Adrenal gland (tissue), 12 donors: ENCODE measurements around the gene GON4L. TPM values are rescaled to one million over a fixed set of nuclear protein-coding genes. Genes with fewer than 3 reads are reported as not detected.
A peak's percentile ranks its signal among the peaks of the same experiment; 100 is the strongest.

Experiments used
- DNase-seq, 7 donors: peaks; one replicate each; pipeline ENCODE4 v3.0.0-alpha.2; 2019 to 2020
- H3K27ac ChIP-seq, 5 donors: fragments of 200-600 bp; sonication (generic) in 4 of 5; 1 replicate in 3 of 5; 2 replicates in 2 of 5; pipeline versions ENCODE4 v1.5.1 to v1.8.0; 2016 to 2020; ENCODE audit warnings: mild to moderate bottlenecking in 1 of 5
- H3K27me3 ChIP-seq: fragments of 200-600 bp; 2 replicates; pipeline ENCODE4 v1.8.0; 2021
- H3K36me3 ChIP-seq, 2 donors: fragments of 200-600 bp; replicated peaks in 1 of 2; 1 replicate in 1 of 2; 2 replicates in 1 of 2; pipeline versions ENCODE4 v1.5.1 to v1.8.0; 2018 to 2022
- H3K4me1 ChIP-seq, 2 donors: fragments of 200-600 bp; replicated peaks in 1 of 2; 1 replicate in 1 of 2; 2 replicates in 1 of 2; pipeline versions ENCODE4 v1.5.1 to v1.8.0; 2018 to 2021
- H3K4me3 ChIP-seq, 4 donors: fragments of 200-600 bp; sonication (generic) in 3 of 4; one replicate each; pipeline ENCODE4 v1.5.1; 2016 to 2018
- H3K9me3 ChIP-seq, 3 donors: fragments of 200-600 bp; sonication (generic) in 1 of 3; replicated peaks in 1 of 3; 1 replicate in 2 of 3; 2 replicates in 1 of 3; pipeline versions ENCODE4 v1.5.1 to v1.8.0; 2016 to 2021
- POLR2A ChIP-seq, 2 donors: fragments of 450-650 bp; IDR thresholded peaks; one replicate each; pipeline ENCODE4 v1.6.1; 2017; ENCODE audit warnings: antibody characterized with exemption in 2 of 2, mild to moderate bottlenecking in 2 of 2, moderate library complexity in 1 of 2
- WGBS, 4 donors: extraction: QIAGEN DNeasy Blood & Tissue Kit in 2 of 4; methylation state at CpG; one replicate each; pipeline versions ENCODE4 v1.1.5 to v1.1.7; 2013 to 2017; 5-methylcytosine and 5-hydroxymethylcytosine counted together
- intact Hi-C, 2 donors: fragments of 100-400 bp; cut with DNase I; formaldehyde crosslinking; loops; one replicate each; pipeline versions ENCODE4 v1.14.1 to v1.15.0; 2022 to 2023
- polyA plus RNA-seq, 3 donors: library from polyadenylated mRNA; stranded (reverse); fragments of 200-250 nt in 2 of 3; fragments of 350-450 nt in 1 of 3; fragmentation: Illumina TruSeq in 1 of 3; extraction: RNeasy Lipid Tissue Mini Kit (QIAGEN cat#74804) in 1 of 3; gene quantifications; one replicate each; pipeline ENCODE4 v1.2.3, GENCODE V29; 2013 to 2014
- total RNA-seq, 9 donors: library from RNA; depleted of rRNA in 4 of 9; stranded (reverse); fragments of >200 nt in 4 of 9; fragments of 120-200 nt in 1 of 9; fragmentation: NEBNext Ultra II Directional in 1 of 9; extraction: Animal tissue kit (Norgen Biotek cat#: 25700) in 1 of 9; gene quantifications; one replicate each; pipeline versions ENCODE4 v1.1.0 to v1.2.4, GENCODE V29; 2013 to 2023
- TF ChIP-seq, protein P1 (sequence below), 6 experiments: fragments of 450-650 bp in 4 of 6; fragments of 200-600 bp in 2 of 6; sonication (generic) in 1 of 6; IDR thresholded peaks; 1 replicate in 5 of 6; 2 replicates in 1 of 6; pipeline versions ENCODE4 v1.5.1 to v1.8.0; 2016 to 2021; ENCODE audit warnings: antibody characterized with exemption in 6 of 6, mild to moderate bottlenecking in 2 of 6, moderate library complexity in 1 of 6
- donor health status: healthy with polysubstance abuse.
- donor health status: Bipolar disorder and iron deficiency.
- donor health status: DM: yes; HTN: yes; CAD: no.
- donor health status: DM: no; HTN: no; CAD: no.
- donor health status: DM: no; HTN: no; CAD: no.
- donor health status: DM: yes; HTN: yes; CAD: no.

GON4L gene
- total and polyA plus RNA-seq, 12 donors, result 13.7 to 41.7 (median 35.0) TPM

DNA sequence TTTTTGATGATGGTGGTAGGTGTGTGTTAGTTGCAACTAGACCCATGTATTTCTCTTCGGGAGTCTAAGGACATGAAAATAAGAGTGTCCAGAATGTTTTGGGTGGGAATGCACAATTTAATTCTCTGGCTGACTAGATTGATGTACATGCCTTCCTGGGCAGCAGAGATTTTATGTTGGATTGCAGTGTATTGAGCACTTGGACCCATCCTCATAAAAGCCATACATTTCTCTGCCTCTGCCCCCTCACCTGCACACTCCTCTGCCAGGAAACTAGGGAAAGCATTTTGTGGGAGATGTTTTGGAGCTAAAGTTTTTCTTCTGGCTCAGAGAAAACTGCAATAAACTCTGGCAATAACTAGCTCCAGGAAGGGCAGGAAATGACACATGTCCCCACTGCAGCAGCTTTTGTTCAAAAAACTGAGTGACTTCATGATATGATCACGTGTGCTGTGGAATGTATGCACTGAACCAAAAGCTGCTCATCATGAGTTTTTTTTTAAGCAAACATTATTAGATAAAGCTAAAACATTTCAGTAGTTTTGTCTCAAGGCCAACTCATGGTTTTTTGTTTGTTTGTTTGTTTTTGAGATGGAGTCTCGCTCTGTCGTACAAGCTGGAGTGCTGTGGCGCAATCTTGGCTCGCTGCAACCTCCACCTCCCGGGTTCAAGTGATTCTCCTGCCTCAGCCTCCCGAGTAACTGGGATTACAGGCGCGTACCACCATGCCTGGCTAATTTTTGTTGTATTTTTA lies 36.6 kb upstream of the GON4L start:
- intact Hi-C loops, result no loop called here
- Histone ChIP-seq H3K4me3 (no peak overlapping the region), H3K9me3 (no peaks in the 10 kb centered on the region), H3K27ac (peak overlapping the region; percentile 35 to 84 (median 54)), H3K36me3 (peaks cover 0 to 20% of the 10 kb centered on the region in 2 donors), H3K4me1 (peaks cover 6 to 11% of the 10 kb centered on the region in 2 donors), H3K27me3 (no peaks in the 10 kb centered on the region)
- peak in 5 of 7 donors; percentile 30 to 52 (median 39) for DNase-seq
- no peak for TF ChIP-seq POLR2A (IDR thresholded peaks at IDR 0.05)
- TF ChIP-seq, protein P1, sequence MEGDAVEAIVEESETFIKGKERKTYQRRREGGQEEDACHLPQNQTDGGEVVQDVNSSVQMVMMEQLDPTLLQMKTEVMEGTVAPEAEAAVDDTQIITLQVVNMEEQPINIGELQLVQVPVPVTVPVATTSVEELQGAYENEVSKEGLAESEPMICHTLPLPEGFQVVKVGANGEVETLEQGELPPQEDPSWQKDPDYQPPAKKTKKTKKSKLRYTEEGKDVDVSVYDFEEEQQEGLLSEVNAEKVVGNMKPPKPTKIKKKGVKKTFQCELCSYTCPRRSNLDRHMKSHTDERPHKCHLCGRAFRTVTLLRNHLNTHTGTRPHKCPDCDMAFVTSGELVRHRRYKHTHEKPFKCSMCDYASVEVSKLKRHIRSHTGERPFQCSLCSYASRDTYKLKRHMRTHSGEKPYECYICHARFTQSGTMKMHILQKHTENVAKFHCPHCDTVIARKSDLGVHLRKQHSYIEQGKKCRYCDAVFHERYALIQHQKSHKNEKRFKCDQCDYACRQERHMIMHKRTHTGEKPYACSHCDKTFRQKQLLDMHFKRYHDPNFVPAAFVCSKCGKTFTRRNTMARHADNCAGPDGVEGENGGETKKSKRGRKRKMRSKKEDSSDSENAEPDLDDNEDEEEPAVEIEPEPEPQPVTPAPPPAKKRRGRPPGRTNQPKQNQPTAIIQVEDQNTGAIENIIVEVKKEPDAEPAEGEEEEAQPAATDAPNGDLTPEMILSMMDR (IDR thresholded peaks at IDR 0.05), result no peak
- WGBS, 4 donors, result 20 to 61% (median 54%) methylated on average over 2 to 10 of the region's 10 CpGs

DNA sequence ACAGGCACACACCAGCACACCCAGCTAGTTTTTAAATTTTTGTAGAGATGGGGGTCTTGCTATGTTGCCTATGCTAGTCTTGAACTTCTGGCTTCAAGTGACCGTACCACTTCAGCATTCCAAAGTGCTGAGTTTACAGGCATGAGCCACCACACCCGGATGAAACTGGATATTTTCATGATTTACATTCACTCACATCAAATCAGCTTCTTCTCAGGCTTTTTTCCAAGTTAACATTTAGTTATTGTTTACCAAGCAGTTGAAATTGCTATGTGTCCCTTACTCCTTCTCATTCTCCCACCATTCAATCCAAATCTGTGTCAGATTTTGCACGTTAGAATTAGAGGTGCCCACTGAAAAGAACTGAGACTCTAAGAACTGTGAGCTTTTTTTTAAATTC lies 35.8 kb upstream of the GON4L start:
- intact Hi-C loops, result no loop called here
- Histone ChIP-seq H3K27ac (peak overlapping the region in 4 of 5 donors; percentile 35 to 84 (median 66)), H3K4me1 (peaks cover 6 to 11% of the 10 kb centered on the region in 2 donors), H3K27me3 (no peaks in the 10 kb centered on the region), H3K4me3 (no peak overlapping the region), H3K9me3 (no peaks in the 10 kb centered on the region), H3K36me3 (peaks cover 0 to 16% of the 10 kb centered on the region in 2 donors)
- WGBS, 4 donors, result 31 to 37% (median 35%) methylated on average over 3 of the region's 3 CpGs
- TF ChIP-seq, protein P1 (IDR thresholded peaks at IDR 0.05), result no peak
- no peak for TF ChIP-seq POLR2A (IDR thresholded peaks at IDR 0.05)
- DNase-seq, result no peak

DNA sequence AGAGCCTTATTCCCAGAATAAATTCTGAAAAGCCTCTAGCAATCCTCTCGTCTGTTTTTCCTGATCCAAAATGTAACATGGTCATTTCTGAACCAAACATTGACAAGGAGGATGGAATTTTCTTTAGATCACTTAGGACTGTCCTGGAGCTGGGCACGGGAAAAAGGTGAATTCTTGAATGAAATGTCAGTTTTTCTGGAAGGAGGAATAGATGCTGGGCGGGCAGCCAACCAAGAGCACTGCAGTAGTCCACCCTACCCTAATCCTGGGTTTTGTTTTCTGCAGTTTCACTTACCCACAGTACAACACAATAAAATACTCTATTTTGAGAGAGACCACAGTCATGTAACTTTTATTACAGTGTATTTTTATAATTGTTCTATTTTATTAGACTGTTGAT lies 33.2 kb upstream of the GON4L start:
- Histone ChIP-seq H3K4me1 (peaks cover 6 to 11% of the 10 kb centered on the region in 2 donors), H3K27ac (no peak overlapping the region), H3K36me3 (no peaks in the 10 kb centered on the region), H3K4me3 (no peak overlapping the region), H3K9me3 (no peaks in the 10 kb centered on the region), H3K27me3 (no peaks in the 10 kb centered on the region)
- intact Hi-C loops, result no loop called here
- 46 to 65% (median 55%) methylated on average over 3 of the region's 3 CpGs for WGBS, 4 donors
- TF ChIP-seq, protein P1 (IDR thresholded peaks at IDR 0.05), result no peak
- no peak for TF ChIP-seq POLR2A (IDR thresholded peaks at IDR 0.05)
- DNase-seq, result no peak

- Histone ChIP-seq H3K27ac (no peak overlapping the region), H3K9me3 (no peaks in the 10 kb centered on the region), H3K36me3 (no peaks in the 10 kb centered on the region), H3K27me3 (no peaks in the 10 kb centered on the region), H3K4me1 (peaks cover 6 to 18% of the 10 kb centered on the region in 2 donors), H3K4me3 (no peak overlapping the region)
- intact Hi-C loops, result no loop called here
- 74 to 84% (median 77%) methylated on average over 2 of the region's 2 CpGs for WGBS, 4 donors
- TF ChIP-seq POLR2A (IDR thresholded peaks at IDR 0.05), result no peak
- TF ChIP-seq, protein P1 (IDR thresholded peaks at IDR 0.05), result no peak
- DNase-seq, result no peak
These were observed 32.6 kb upstream of the GON4L start for GRCh38 chr1:155889566-155889965.
